HK-2 (cell line): ENCODE results near the gene NOSTRIN.
A peak's percentile ranks its signal among the peaks of the same experiment; 100 is the strongest.
"Not testable (repeated sequence)": the region's sequence is repeated elsewhere in the genome, so short reads cannot be mapped to it uniquely, and the experiment has no call there.

Source experiments
- DNase-seq: peaks from one replicate; pipeline ENCODE4 v3.0.0-alpha.2; 2018; ENCODE audit not compliant: unreplicated experiment

The NOSTRIN gene

GRCh38 chr2:168801961-168802858 lies at the start of gene NOSTRIN:
NOSTRIN (plus strand) TSS chr2:168802637; CDS start chr2:168802647, 10 bp downstream.
- no peak for DNase-seq

- no peak for DNase-seq
Observed at GRCh38 chr2:168753765-168754329, 48.6 kb upstream of the NOSTRIN start.

- DNase-seq, result no peak
Observed at GRCh38 chr2:168757223-168757622, 45.2 kb upstream of the NOSTRIN start.

- DNase-seq, result no peak
Observed at GRCh38 chr2:168758970-168759820, 43.2 kb upstream of the NOSTRIN start.

- no peak for DNase-seq
Observed at GRCh38 chr2:168765401-168765800, 37.0 kb upstream of the NOSTRIN start.

- DNase-seq, result no peak
Observed at GRCh38 chr2:168766600-168766999, 35.8 kb upstream of the NOSTRIN start.

- no peak for DNase-seq
Observed at GRCh38 chr2:168767258-168767657, 35.2 kb upstream of the NOSTRIN start.

- DNase-seq, result not testable (repeated sequence)
Observed at GRCh38 chr2:168768357-168768756, 34.1 kb upstream of the NOSTRIN start.

GRCh38 chr2:168770796-168771195 lies 31.6 kb upstream of the NOSTRIN start:
- no peak for DNase-seq

- no peak for DNase-seq
Observed at GRCh38 chr2:168772704-168773103, 29.7 kb upstream of the NOSTRIN start.

- no peak for DNase-seq
Observed at GRCh38 chr2:168773128-168773527, 29.3 kb upstream of the NOSTRIN start.

GRCh38 chr2:168773719-168774521 lies 28.5 kb upstream of the NOSTRIN start:
- peak; percentile 66 for DNase-seq

GRCh38 chr2:168775837-168776236 lies 26.6 kb upstream of the NOSTRIN start:
- no peak for DNase-seq

- no peak for DNase-seq
Observed at GRCh38 chr2:168780669-168781071, 21.8 kb upstream of the NOSTRIN start.

GRCh38 chr2:168781191-168781817 lies 21.1 kb upstream of the NOSTRIN start:
- DNase-seq, result no peak

GRCh38 chr2:168782271-168782670 lies 20.2 kb upstream of the NOSTRIN start:
- DNase-seq, result no peak

- no peak for DNase-seq
Observed at GRCh38 chr2:168784993-168785392, 17.4 kb upstream of the NOSTRIN start.

- no peak for DNase-seq
Observed at GRCh38 chr2:168787098-168787781, 15.2 kb upstream of the NOSTRIN start.

GRCh38 chr2:168787782-168788376 lies 14.6 kb upstream of the NOSTRIN start:
- no peak for DNase-seq

GRCh38 chr2:168789776-168790175 lies 12.7 kb upstream of the NOSTRIN start:
- no peak for DNase-seq
